ENCODE measurements around the gene ATG14.
A peak's percentile ranks its signal among the peaks of the same experiment; 100 is the strongest.
"Not testable (repeated sequence)": the region's sequence is repeated elsewhere in the genome, so short reads cannot be mapped to it uniquely, and the experiment has no call there.

ATG14 gene, protein sequence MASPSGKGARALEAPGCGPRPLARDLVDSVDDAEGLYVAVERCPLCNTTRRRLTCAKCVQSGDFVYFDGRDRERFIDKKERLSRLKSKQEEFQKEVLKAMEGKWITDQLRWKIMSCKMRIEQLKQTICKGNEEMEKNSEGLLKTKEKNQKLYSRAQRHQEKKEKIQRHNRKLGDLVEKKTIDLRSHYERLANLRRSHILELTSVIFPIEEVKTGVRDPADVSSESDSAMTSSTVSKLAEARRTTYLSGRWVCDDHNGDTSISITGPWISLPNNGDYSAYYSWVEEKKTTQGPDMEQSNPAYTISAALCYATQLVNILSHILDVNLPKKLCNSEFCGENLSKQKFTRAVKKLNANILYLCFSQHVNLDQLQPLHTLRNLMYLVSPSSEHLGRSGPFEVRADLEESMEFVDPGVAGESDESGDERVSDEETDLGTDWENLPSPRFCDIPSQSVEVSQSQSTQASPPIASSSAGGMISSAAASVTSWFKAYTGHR

DNA sequence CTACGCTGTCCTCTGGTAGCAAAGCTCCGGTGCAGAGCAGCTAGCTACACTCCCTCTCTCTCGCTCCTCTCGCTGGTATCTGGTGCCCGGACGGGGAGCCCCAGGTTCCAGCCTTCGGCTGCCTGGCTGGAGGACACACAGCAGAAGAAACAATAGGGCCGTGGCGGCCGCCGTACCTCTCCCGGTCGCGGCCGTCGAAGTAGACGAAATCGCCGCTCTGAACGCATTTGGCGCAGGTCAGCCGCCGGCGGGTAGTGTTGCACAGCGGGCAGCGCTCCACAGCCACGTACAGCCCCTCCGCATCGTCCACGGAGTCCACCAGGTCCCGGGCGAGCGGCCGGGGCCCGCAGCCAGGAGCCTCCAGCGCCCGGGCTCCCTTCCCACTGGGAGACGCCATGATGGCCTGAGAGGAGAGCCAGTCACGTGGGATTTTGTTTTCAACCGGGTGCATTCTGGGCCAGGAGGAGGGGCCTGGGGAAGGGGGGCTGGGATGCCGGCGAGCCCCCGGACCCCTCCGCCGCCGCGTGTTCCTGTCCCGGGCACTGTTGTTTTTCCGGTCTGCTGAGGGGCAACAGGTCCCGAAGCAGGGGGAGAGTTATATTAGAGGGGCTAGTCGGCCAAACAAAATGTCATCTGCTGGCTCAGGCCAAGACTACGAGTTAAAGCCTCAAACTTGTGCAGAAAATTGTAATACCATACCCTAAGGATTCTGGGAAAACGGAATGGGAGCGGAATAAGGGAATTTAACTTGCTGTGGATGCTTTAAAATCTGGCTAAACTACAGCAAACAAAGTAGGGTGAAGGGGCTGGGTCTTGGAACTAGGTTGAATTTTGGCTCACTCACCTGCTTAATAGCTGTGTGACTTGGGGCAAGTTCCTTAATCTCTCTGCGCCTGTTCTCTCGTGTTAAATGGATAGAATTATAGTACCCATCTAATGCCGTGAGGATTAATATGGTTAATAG, at the start of gene ATG14:
Gene ATG14, minus strand, starts transcription at position 405 of the 964 bp plus-strand sequence. Its CDS starts 8 bp downstream, at position 397.
- DNase-seq (ENCODE audit: low spot score) (peak; percentile 84), ATAC-seq (ENCODE audit: low read depth) (peak; percentile 94)
- Histone ChIP-seq H3K36me3 (ENCODE audit: low read depth) (no peaks in the 10 kb centered on the region), H3K27ac (ENCODE audit: poor library complexity, severe bottlenecking) (peak within 1 kb of the TSS; percentile 19), H3K4me3 (ENCODE audit: severe bottlenecking) (peak within 1 kb of the TSS; percentile 99), H3K27me3 (ENCODE audit: insufficient read depth, poor library complexity, severe bottlenecking) (no peaks in the 10 kb centered on the region), H3K9me3 (ENCODE audit: severe bottlenecking) (no peaks in the 10 kb centered on the region), H3K4me1 (ENCODE audit: insufficient read depth, poor library complexity, severe bottlenecking) (peaks cover 23% of the 10 kb centered on the region)
- TF ChIP-seq, protein P1, sequence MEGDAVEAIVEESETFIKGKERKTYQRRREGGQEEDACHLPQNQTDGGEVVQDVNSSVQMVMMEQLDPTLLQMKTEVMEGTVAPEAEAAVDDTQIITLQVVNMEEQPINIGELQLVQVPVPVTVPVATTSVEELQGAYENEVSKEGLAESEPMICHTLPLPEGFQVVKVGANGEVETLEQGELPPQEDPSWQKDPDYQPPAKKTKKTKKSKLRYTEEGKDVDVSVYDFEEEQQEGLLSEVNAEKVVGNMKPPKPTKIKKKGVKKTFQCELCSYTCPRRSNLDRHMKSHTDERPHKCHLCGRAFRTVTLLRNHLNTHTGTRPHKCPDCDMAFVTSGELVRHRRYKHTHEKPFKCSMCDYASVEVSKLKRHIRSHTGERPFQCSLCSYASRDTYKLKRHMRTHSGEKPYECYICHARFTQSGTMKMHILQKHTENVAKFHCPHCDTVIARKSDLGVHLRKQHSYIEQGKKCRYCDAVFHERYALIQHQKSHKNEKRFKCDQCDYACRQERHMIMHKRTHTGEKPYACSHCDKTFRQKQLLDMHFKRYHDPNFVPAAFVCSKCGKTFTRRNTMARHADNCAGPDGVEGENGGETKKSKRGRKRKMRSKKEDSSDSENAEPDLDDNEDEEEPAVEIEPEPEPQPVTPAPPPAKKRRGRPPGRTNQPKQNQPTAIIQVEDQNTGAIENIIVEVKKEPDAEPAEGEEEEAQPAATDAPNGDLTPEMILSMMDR (IDR thresholded peaks at IDR 0.05; ENCODE audit: poor library complexity, severe bottlenecking) = no peak

DNA sequence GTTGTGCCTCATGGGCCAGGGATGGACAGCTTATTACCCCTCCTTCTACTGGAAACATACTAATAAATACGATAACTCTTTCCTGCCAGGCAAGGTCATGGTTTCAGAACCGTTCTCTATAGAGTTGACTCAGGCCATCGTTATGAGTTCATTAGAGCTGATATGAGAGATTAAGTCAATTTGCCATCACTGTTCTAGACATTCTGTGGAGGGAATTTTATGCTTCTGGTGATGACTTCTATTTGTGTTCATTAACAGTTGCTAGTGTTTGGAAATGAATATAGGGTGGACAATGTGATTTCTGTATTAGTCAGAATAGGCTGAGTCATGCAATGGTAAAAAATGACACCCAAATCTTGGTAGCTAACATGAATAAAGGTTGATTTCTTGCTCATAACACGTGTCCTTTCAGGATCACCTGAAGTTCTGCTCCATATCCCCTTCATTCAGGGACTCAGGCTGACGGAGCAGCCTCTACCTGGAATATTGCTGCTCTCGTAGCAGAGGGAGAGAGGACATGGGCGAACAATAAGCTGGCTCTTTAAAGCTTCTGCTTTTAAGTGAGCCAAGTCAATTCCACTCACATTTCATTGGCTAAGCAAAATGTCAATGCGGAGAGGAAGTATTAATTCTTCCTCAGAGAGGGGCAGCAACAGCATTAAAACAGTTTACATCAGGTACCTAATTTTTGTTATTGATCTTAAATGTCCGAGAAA, 47.3 kb upstream of the ATG14 start:
- DNase-seq (ENCODE audit: low spot score) = no peak
- H3K4me1 ChIP-seq (ENCODE audit: insufficient read depth, poor library complexity, severe bottlenecking) = peaks cover 25% of the 10 kb centered on the region
- TF ChIP-seq, protein P1 (IDR thresholded peaks at IDR 0.05; ENCODE audit: poor library complexity, severe bottlenecking) = no peak
- H3K9me3 ChIP-seq (ENCODE audit: severe bottlenecking) = no peaks in the 10 kb centered on the region
- peak overlapping the region; percentile 54 for H3K27ac ChIP-seq (ENCODE audit: poor library complexity, severe bottlenecking)
- H3K4me3 ChIP-seq (ENCODE audit: severe bottlenecking) = no peak overlapping the region
- ATAC-seq (ENCODE audit: low read depth) = peak; percentile 80
- no peaks in the 10 kb centered on the region for H3K27me3 ChIP-seq (ENCODE audit: insufficient read depth, poor library complexity, severe bottlenecking)
- no peaks in the 10 kb centered on the region for H3K36me3 ChIP-seq (ENCODE audit: low read depth)

DNA sequence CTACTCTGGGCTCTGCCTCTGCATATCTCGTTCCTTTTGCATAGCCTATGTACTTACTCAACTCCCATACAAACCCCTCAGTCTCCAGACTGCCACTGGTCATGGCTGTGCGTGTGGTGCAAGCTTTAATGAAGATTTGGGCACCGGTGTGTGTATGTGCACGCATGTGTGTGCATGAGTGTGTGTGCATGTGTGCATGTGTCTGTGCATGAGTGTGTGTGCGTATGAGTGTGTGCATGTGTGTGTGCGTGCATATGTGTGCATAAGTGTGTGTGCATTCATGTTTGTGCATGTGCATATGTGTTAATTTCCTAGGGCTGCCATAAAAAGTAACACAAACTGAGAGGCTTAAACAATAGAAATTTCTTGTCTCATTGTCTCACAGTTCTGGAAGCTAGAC, 45.9 kb upstream of the ATG14 start:
- Histone ChIP-seq H3K36me3 (ENCODE audit: low read depth) (no peaks in the 10 kb centered on the region), H3K27ac (ENCODE audit: poor library complexity, severe bottlenecking) (no peak overlapping the region), H3K9me3 (ENCODE audit: severe bottlenecking) (no peaks in the 10 kb centered on the region), H3K4me3 (ENCODE audit: severe bottlenecking) (no peak overlapping the region), H3K27me3 (ENCODE audit: insufficient read depth, poor library complexity, severe bottlenecking) (no peaks in the 10 kb centered on the region), H3K4me1 (ENCODE audit: insufficient read depth, poor library complexity, severe bottlenecking) (peaks cover 29% of the 10 kb centered on the region)
- DNase-seq (ENCODE audit: low spot score) = no peak
- ATAC-seq (ENCODE audit: low read depth) = no peak
- TF ChIP-seq, protein P1 (IDR thresholded peaks at IDR 0.05; ENCODE audit: poor library complexity, severe bottlenecking) = no peak

DNA sequence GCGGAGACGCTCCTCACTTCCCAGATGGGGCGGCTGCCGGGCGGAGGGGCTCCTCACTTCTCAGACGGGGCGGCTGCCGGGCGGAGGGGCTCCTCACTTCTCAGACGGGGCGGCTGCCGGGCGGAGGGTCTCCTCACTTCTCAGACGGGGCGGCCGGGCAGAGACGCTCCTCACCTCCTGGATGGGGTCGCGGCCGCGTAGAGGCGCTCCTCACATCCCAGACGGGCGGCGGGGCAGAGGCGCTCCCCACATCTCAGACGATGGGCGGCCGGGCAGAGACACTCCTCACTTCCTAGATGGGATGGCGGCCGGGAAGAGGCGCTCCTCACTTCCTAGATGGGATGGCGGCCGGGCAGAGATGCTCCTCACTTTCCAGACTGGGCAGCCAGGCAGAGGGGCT, 44.8 kb upstream of the ATG14 start:
- peaks cover 31% of the 10 kb centered on the region for H3K4me1 ChIP-seq (ENCODE audit: insufficient read depth, poor library complexity, severe bottlenecking)
- not testable (repeated sequence) for H3K27me3 ChIP-seq (ENCODE audit: insufficient read depth, poor library complexity, severe bottlenecking); H3K36me3 ChIP-seq (ENCODE audit: low read depth); H3K9me3 ChIP-seq (ENCODE audit: severe bottlenecking); H3K4me3 ChIP-seq (ENCODE audit: severe bottlenecking); ATAC-seq (ENCODE audit: low read depth); H3K27ac ChIP-seq (ENCODE audit: poor library complexity, severe bottlenecking); DNase-seq (ENCODE audit: low spot score)
